Panc1 (cell line): ENCODE results near the gene HSF2BP. TPM values are rescaled to one million over a fixed set of nuclear protein-coding genes. Genes with fewer than 3 reads are reported as not detected.
"Not testable (repeated sequence)": the region's sequence is repeated elsewhere in the genome, so short reads cannot be mapped to it uniquely, and the experiment has no call there.

Experiments used
- ATAC-seq: fragments of 200-7000 bp; cut with Tn5 transposase; 2 replicates; pipeline ENCODE4 v1.9.1; 2020; ENCODE audit warnings: mild to moderate bottlenecking, moderate library complexity
- BruUV-seq: library from RNA; stranded (reverse); fragments of 400-500 nt; replicated peaks from 2 replicates; lab custom pipeline; 2021; lab: Mats Ljungman, UMichigan
- CTCF ChIA-PET: fragments of 300-600 bp; sonication (Branson Sonifier 250); formaldehyde crosslinking; loops from one replicate; lab custom pipeline; 2022; ENCODE audit warnings: antibody characterized with exemption; lab: Charles Lee
- POLR2A ChIA-PET: fragments of 300-600 bp; sonication (Branson Sonifier 250); formaldehyde crosslinking; loops from one replicate; lab custom pipeline; 2022; ENCODE audit warnings: antibody characterized with exemption; lab: Charles Lee
- DNase-seq: peaks from one replicate; pipeline ENCODE4 v3.0.0-alpha.2; 2010; ENCODE audit warnings: low read depth, low spot score
- H3K27ac ChIP-seq: 2 replicates; pipeline ENCODE4 v1.5.1; 2011; ENCODE audit warnings: mild to moderate bottlenecking, low read length, inconsistent platforms
- H3K27me3 ChIP-seq: fragments of 200-500 bp; sonication (Bioruptor generic); 2 replicates; pipeline ENCODE4 v1.6.0; 2014; ENCODE audit warnings: low read length, inconsistent platforms; ENCODE audit not compliant: control insufficient read depth, insufficient read depth
- H3K36me3 ChIP-seq: fragments of 200-500 bp; sonication (Bioruptor generic); 2 replicates; pipeline ENCODE4 v1.5.1; 2014; ENCODE audit warnings: inconsistent platforms, mild to moderate bottlenecking, low read length, moderate library complexity; ENCODE audit not compliant: control insufficient read depth, insufficient read depth
- H3K4me1 ChIP-seq: 2 replicates; pipeline ENCODE4 v1.5.1; 2011; ENCODE audit warnings: inconsistent platforms, mild to moderate bottlenecking, low read length, moderate library complexity; ENCODE audit not compliant: control insufficient read depth, insufficient read depth
- H3K4me3 ChIP-seq, 2 experiments: 2 replicates each; pipeline ENCODE4 v1.5.1; 2011 to 2012; ENCODE audit warnings: low read depth in 2 of 2, low read length in 2 of 2, mild to moderate bottlenecking in 2 of 2, inconsistent platforms in 1 of 2, moderate library complexity in 1 of 2
- H3K9me3 ChIP-seq: fragments of 200-500 bp; sonication (Bioruptor generic); 2 replicates; pipeline ENCODE4 v1.5.1; 2014; ENCODE audit warnings: low read depth, mild to moderate bottlenecking, inconsistent platforms, low read length, moderate library complexity; ENCODE audit not compliant: control insufficient read depth, insufficient read depth
- POLR2AphosphoS5 ChIP-seq: IDR thresholded peaks from 2 replicates; pipeline ENCODE4 v1.6.1; 2012; ENCODE audit warnings: mild to moderate bottlenecking, low read depth, low read length, moderate library complexity
- SIN3A ChIP-seq: IDR thresholded peaks from 2 replicates; pipeline ENCODE4 v1.6.1; 2012; ENCODE audit warnings: low read depth, mild to moderate bottlenecking, low read length, moderate library complexity, borderline replicate concordance; ENCODE audit not compliant: insufficient read depth
- TCF7L2 ChIP-seq: IDR thresholded peaks from 2 replicates; pipeline ENCODE4 v1.6.1; 2011; ENCODE audit warnings: mild to moderate bottlenecking, low read depth, low read length, inconsistent platforms
- in situ Hi-C: cut with HindIII; loops from 2 replicates; pipeline ENCODE4 v1.10.0; 2016; ENCODE audit warnings: low sequenced_read_pairs, low pct_unique_long_range_greater_than_20kb
- intact Hi-C: fragments of 100-400 bp; cut with micrococcal nuclease; formaldehyde crosslinking; loops from one replicate; pipeline ENCODE4 v1.10.0; 2022; ENCODE audit not compliant: unreplicated experiment
- total RNA-seq: library from RNA; stranded (reverse); gene quantifications from one replicate; pipeline ENCODE4 v1.2.1, GENCODE V29; 2021; ENCODE audit not compliant: unreplicated experiment
- TF ChIP-seq, protein P1 (sequence below): fragments of 450-650 bp; IDR thresholded peaks from 2 replicates; pipeline ENCODE4 v1.5.1; 2017; ENCODE audit warnings: mild to moderate bottlenecking
- TF ChIP-seq, protein P2 (sequence below), 2 experiments: IDR thresholded peaks; 2 replicates each; pipeline ENCODE4 v1.6.1; 2011 to 2012; ENCODE audit warnings: low read depth in 2 of 2, control low read depth in 1 of 2, low read length in 1 of 2, mild to moderate bottlenecking in 1 of 2, moderate library complexity in 1 of 2; ENCODE audit not compliant: insufficient read depth in 1 of 2

The HSF2BP gene
- total RNA-seq, 1 experiment from 2014 or later: 4.2 TPM

DNA sequence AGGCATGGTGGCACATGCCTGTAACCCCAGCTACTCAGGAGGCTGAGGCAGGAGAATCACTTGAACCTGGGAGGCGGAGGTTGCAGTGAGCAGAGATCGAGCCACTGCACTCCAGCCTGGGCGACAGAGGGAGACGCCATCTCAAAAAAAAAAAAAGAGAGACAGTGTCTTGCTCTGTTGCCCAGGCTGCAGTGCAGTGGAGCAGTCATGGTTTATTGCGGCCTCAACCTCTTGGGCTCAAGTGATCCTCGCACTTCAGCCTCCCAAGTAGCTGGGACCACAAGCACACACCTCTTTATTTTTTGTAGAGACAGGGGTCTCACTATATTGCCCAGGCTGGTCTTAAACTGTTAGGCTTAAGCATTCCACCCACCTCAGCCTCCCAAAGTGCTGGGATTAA is 21.1 kb upstream of the HSF2BP start:
- H3K4me3 ChIP-seq, in situ Hi-C loops, intact Hi-C loops, ATAC-seq, H3K36me3 ChIP-seq, H3K9me3 ChIP-seq, H3K27me3 ChIP-seq, H3K4me1 ChIP-seq, CTCF ChIA-PET, DNase-seq, BruUV-seq, H3K27ac ChIP-seq: not testable (repeated sequence)
- POLR2A ChIA-PET: interaction anchor here (0.6 kb wide), 1 partner anchor 54 kb away, joined by 5 read pairs; no protein-coding TSS in a partner anchor

DNA sequence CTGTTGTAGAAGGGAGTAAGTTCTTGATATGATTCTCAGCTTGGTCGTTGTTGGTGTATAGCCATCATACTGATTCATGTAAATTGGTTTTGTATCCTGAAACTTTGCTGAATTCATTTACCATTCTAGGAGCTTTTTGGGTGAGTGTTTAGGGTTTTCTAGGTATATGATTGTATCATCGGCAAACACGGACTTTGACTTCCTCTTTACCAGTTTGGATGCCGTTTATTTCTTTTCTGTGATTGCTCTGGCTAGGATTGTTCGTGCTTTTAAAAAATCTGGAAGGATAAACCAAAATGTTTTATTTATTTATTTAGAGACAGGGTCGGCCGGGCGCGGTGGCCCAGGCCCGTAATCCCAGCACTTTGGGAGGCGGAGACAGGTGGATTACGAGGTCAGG is 20.7 kb upstream of the HSF2BP start:
- CTCF ChIA-PET: no interaction called here
- POLR2A ChIA-PET: interaction anchor here (0.6 kb wide), 1 partner anchor 55 kb away, joined by 5 read pairs; no protein-coding TSS in a partner anchor
- DNase-seq (no peak), ATAC-seq (no peak)
- intact Hi-C loops: no loop called here
- Histone ChIP-seq H3K27me3 (no peaks in the 10 kb centered on the region), H3K36me3 (peaks cover 3% of the 10 kb centered on the region), H3K9me3 (no peaks in the 10 kb centered on the region), H3K27ac (no peak overlapping the region), H3K4me1 (no peaks in the 10 kb centered on the region), H3K4me3 (no peak overlapping the region)
- TSS peak; percentile 67 for BruUV-seq
- in situ Hi-C loops: no loop called here
- TF ChIP-seq, protein P1, sequence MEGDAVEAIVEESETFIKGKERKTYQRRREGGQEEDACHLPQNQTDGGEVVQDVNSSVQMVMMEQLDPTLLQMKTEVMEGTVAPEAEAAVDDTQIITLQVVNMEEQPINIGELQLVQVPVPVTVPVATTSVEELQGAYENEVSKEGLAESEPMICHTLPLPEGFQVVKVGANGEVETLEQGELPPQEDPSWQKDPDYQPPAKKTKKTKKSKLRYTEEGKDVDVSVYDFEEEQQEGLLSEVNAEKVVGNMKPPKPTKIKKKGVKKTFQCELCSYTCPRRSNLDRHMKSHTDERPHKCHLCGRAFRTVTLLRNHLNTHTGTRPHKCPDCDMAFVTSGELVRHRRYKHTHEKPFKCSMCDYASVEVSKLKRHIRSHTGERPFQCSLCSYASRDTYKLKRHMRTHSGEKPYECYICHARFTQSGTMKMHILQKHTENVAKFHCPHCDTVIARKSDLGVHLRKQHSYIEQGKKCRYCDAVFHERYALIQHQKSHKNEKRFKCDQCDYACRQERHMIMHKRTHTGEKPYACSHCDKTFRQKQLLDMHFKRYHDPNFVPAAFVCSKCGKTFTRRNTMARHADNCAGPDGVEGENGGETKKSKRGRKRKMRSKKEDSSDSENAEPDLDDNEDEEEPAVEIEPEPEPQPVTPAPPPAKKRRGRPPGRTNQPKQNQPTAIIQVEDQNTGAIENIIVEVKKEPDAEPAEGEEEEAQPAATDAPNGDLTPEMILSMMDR: no peak
- TF ChIP-seq SIN3A (no peak), TCF7L2 (no peak), POLR2AphosphoS5 (no peak)
- TF ChIP-seq, protein P2, sequence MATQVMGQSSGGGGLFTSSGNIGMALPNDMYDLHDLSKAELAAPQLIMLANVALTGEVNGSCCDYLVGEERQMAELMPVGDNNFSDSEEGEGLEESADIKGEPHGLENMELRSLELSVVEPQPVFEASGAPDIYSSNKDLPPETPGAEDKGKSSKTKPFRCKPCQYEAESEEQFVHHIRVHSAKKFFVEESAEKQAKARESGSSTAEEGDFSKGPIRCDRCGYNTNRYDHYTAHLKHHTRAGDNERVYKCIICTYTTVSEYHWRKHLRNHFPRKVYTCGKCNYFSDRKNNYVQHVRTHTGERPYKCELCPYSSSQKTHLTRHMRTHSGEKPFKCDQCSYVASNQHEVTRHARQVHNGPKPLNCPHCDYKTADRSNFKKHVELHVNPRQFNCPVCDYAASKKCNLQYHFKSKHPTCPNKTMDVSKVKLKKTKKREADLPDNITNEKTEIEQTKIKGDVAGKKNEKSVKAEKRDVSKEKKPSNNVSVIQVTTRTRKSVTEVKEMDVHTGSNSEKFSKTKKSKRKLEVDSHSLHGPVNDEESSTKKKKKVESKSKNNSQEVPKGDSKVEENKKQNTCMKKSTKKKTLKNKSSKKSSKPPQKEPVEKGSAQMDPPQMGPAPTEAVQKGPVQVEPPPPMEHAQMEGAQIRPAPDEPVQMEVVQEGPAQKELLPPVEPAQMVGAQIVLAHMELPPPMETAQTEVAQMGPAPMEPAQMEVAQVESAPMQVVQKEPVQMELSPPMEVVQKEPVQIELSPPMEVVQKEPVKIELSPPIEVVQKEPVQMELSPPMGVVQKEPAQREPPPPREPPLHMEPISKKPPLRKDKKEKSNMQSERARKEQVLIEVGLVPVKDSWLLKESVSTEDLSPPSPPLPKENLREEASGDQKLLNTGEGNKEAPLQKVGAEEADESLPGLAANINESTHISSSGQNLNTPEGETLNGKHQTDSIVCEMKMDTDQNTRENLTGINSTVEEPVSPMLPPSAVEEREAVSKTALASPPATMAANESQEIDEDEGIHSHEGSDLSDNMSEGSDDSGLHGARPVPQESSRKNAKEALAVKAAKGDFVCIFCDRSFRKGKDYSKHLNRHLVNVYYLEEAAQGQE (IDR thresholded peaks at IDR 0.05; ENCODE audit: insufficient read depth in 1 of 2, low read depth in 2 of 2, low read length in 1 of 2): no peak

DNA sequence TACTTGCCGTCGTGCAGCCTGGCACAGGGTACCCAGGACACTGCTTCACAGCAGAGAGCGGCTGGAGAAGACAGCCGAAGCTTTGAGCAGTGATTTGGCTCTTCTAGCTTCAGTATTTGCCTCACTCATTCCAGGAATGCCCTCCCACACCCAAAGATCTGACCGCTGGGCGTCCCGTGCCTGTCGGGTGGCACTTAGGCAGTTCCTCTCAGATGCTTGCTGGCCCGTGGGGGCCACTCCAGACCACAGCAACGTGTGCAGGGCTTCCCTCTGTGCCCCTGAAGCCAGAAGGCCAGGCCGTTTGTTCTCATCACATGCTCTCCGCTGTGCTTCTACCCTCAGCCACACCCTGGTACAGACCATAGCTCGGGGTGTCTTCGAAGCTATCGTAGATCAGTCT is 17.1 kb upstream of the HSF2BP start:
- Histone ChIP-seq H3K9me3 (no peaks in the 10 kb centered on the region), H3K4me1 (no peaks in the 10 kb centered on the region), H3K27ac (no peak overlapping the region), H3K27me3 (no peaks in the 10 kb centered on the region), H3K36me3 (no peaks in the 10 kb centered on the region; the same call in 1 of the 2 replicates), H3K4me3 (no peak overlapping the region)
- ChIA-PET POLR2A (no interaction called here), CTCF (no interaction called here)
- no peak for DNase-seq
- no peak for ATAC-seq
- TF ChIP-seq POLR2AphosphoS5 (no peak), TCF7L2 (no peak)
- TF ChIP-seq, protein P2 (IDR thresholded peaks at IDR 0.05; ENCODE audit: insufficient read depth in 1 of 2, low read depth in 2 of 2, low read length in 1 of 2): no peak
- in situ Hi-C loops (no loop called here), intact Hi-C loops (no loop called here)
- BruUV-seq: no TSS peak
